Upper lobe of right lung (tissue), 1 donor: ENCODE measurements around the gene NAA10. TPM values are rescaled to one million over a fixed set of nuclear protein-coding genes. Genes with fewer than 3 reads are reported as not detected.

ENCODE experiments used
- ATAC-seq: fragments of 200-7000 bp; cut with Tn5 transposase; one replicate; pipeline ENCODE4 v1.9.1; 2020; ENCODE audit warnings: mild to moderate bottlenecking, moderate library complexity
- DNase-seq: peaks from one replicate; pipeline ENCODE4 v3.0.0-alpha.2; 2020
- H3K27ac ChIP-seq: fragments of 200-600 bp; one replicate; pipeline ENCODE4 v1.8.0; 2022
- H3K27me3 ChIP-seq: fragments of 200-600 bp; one replicate; pipeline ENCODE4 v1.8.0; 2022; ENCODE audit warnings: mild to moderate bottlenecking
- H3K36me3 ChIP-seq: fragments of 200-600 bp; one replicate; pipeline ENCODE4 v1.8.0; 2022
- H3K4me1 ChIP-seq: fragments of 200-600 bp; one replicate; pipeline ENCODE4 v1.8.0; 2022
- H3K4me3 ChIP-seq: fragments of 200-600 bp; one replicate; pipeline ENCODE4 v1.8.0; 2022; ENCODE audit warnings: mild to moderate bottlenecking
- H3K9me3 ChIP-seq: fragments of 200-600 bp; one replicate; pipeline ENCODE4 v1.8.0; 2022
- CTCF ChIP-seq: fragments of 200-600 bp; IDR thresholded peaks from one replicate; pipeline ENCODE4 v1.8.0; 2022; ENCODE audit warnings: antibody characterized with exemption
- intact Hi-C: fragments of 100-400 bp; cut with DNase I; formaldehyde crosslinking; loops from one replicate; pipeline ENCODE4 v1.11.0; 2022
- total RNA-seq: library from RNA; stranded (reverse); fragmentation: NEBNext Ultra II Directional; extraction: Animal tissue kit (Norgen Biotek cat#: 25700); gene quantifications from one replicate; pipeline ENCODE4 v1.2.1, GENCODE V29; 2021
- donor health status: DM: no; HTN: yes; CAD: no; lungs with severe emphysema.

NAA10 gene
- total RNA-seq, 1 donor from 2014 or later = 84.6 TPM

- Histone ChIP-seq H3K27me3 (no peaks in the 10 kb centered on the region), H3K4me3 (no peak within 1 kb of the TSS), H3K27ac (no peak within 1 kb of the TSS), H3K36me3 (no peaks in the 10 kb centered on the region), H3K4me1 (peaks cover 9% of the 10 kb centered on the region), H3K9me3 (no peaks in the 10 kb centered on the region)
- intact Hi-C loops = no loop called here
- DNase-seq (no peak), ATAC-seq (peak; percentile 3)
- no peak for TF ChIP-seq CTCF
Measured at GRCh38 chrX:153903991-153904957, 30.6 kb downstream of the NAA10 start, which contains the start of gene AVPR2. Gene AVPR2, plus strand, starts transcription at chrX:153904673. Its CDS starts 473 bp downstream, at chrX:153905146.

GRCh38 chrX:153903238-153903980 lies 31.4 kb downstream of the NAA10 start:
- peaks cover 9% of the 10 kb centered on the region for H3K4me1 ChIP-seq
- peak; percentile 39 for ATAC-seq
- no peaks in the 10 kb centered on the region for H3K9me3 ChIP-seq
- no peak overlapping the region for H3K27ac ChIP-seq
- no peak for DNase-seq
- intact Hi-C loops = no loop called here
- H3K4me3 ChIP-seq = no peak overlapping the region
- no peaks in the 10 kb centered on the region for H3K27me3 ChIP-seq
- no peaks in the 10 kb centered on the region for H3K36me3 ChIP-seq
- TF ChIP-seq CTCF = no peak

GRCh38 chrX:153902385-153902784 lies 32.5 kb downstream of the NAA10 start:
- H3K4me3 ChIP-seq = no peak overlapping the region
- H3K36me3 ChIP-seq = no peaks in the 10 kb centered on the region
- DNase-seq = no peak
- no peaks in the 10 kb centered on the region for H3K27me3 ChIP-seq
- no peaks in the 10 kb centered on the region for H3K9me3 ChIP-seq
- no peak overlapping the region for H3K27ac ChIP-seq
- no peak for ATAC-seq
- intact Hi-C loops = no loop called here
- H3K4me1 ChIP-seq = peaks cover 9% of the 10 kb centered on the region
- no peak for TF ChIP-seq CTCF

- TF ChIP-seq CTCF = no peak
- Histone ChIP-seq H3K4me3 (no peak overlapping the region), H3K27ac (no peak overlapping the region), H3K27me3 (no peaks in the 10 kb centered on the region), H3K4me1 (peaks cover 9% of the 10 kb centered on the region), H3K9me3 (no peaks in the 10 kb centered on the region), H3K36me3 (no peaks in the 10 kb centered on the region)
- intact Hi-C loops = no loop called here
- ATAC-seq = no peak
- DNase-seq = no peak
Measured at GRCh38 chrX:153901753-153902140, 33.1 kb downstream of the NAA10 start.

GRCh38 chrX:153900831-153901752 lies 33.7 kb downstream of the NAA10 start:
- Histone ChIP-seq H3K4me3 (no peak overlapping the region), H3K9me3 (no peaks in the 10 kb centered on the region), H3K4me1 (peaks cover 9% of the 10 kb centered on the region), H3K27ac (no peak overlapping the region), H3K27me3 (no peaks in the 10 kb centered on the region), H3K36me3 (no peaks in the 10 kb centered on the region)
- ATAC-seq (peak; percentile 80), DNase-seq (peak; percentile 68)
- intact Hi-C loops = no loop called here
- TF ChIP-seq CTCF = no peak
